ENCODE results near the gene HOXB4. TPM values are rescaled to one million over a fixed set of nuclear protein-coding genes. Genes with fewer than 3 reads are reported as not detected.

The HOXB4 gene
- total RNA-seq, 1 experiment from 2014 or later: 0.21 TPM

GRCh38 chr17:48570325-48571023 lies 7.7 kb downstream of the HOXB4 start:
- ChIA-PET CTCF (interaction anchor here (0.5 to 0.7 kb wide), 2 partner anchors 241 to 552 kb away, joined by 3 to 4 read pairs; no protein-coding TSS in a partner anchor), POLR2A (no interaction called here)
- intact Hi-C loops (cut with micrococcal nuclease): no loop called here
- DNase-seq (ENCODE audit: unreplicated experiment): no peak
- no peak overlapping the region for H3K27ac Mint-ChIP-seq (ENCODE audit: low read depth, unreplicated experiment)
- no peaks in the 10 kb centered on the region for H3K27me3 Mint-ChIP-seq (ENCODE audit: insufficient read depth, unreplicated experiment)
- H3K4me3 Mint-ChIP-seq (ENCODE audit: unreplicated experiment): no peak overlapping the region
- BruUV-seq (replicated peaks): no TSS peak
- TF ChIP-seq, protein P1, sequence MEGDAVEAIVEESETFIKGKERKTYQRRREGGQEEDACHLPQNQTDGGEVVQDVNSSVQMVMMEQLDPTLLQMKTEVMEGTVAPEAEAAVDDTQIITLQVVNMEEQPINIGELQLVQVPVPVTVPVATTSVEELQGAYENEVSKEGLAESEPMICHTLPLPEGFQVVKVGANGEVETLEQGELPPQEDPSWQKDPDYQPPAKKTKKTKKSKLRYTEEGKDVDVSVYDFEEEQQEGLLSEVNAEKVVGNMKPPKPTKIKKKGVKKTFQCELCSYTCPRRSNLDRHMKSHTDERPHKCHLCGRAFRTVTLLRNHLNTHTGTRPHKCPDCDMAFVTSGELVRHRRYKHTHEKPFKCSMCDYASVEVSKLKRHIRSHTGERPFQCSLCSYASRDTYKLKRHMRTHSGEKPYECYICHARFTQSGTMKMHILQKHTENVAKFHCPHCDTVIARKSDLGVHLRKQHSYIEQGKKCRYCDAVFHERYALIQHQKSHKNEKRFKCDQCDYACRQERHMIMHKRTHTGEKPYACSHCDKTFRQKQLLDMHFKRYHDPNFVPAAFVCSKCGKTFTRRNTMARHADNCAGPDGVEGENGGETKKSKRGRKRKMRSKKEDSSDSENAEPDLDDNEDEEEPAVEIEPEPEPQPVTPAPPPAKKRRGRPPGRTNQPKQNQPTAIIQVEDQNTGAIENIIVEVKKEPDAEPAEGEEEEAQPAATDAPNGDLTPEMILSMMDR (IDR thresholded peaks at IDR 0.05; ENCODE audit: unreplicated experiment): no peak
- no peaks in the 10 kb centered on the region for H3K4me1 Mint-ChIP-seq (ENCODE audit: insufficient read depth, unreplicated experiment)
- no peaks in the 10 kb centered on the region for H3K9me3 Mint-ChIP-seq (ENCODE audit: unreplicated experiment)
- H3K36me3 Mint-ChIP-seq (ENCODE audit: insufficient read depth, unreplicated experiment): no peaks in the 10 kb centered on the region

DNA sequence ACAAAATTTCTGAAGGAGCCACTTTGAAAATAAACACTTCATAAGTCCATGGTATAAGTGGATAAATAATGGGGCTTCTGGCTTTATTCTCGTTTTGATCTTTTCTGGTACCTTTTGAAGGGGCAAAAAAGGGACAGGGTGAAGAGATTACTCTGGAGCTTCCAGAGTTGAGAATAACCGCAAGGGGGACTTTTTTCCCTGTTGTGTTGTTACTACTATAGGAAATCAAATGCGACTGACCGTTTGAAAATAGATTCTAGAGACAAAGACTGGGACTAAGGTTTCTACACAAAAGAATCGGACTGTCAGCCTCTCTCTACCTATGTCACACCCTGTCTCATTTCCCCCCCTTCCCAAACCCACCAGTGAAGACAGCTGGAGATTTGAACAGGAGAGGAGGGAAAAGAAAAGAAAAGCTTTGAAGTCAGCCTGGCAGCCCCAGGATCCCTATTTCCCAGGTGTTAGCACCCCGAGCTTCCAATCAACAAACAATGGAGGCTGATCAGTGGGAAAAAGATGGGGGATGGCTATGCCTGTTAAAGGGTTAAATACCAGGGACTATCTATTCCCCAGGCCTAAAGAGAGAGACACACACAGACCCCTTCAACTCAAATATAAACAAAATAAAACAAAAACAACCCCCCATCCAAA lies 8.4 kb downstream of the HOXB4 start:
- Mint-ChIP-seq H3K9me3 (ENCODE audit: unreplicated experiment) (no peaks in the 10 kb centered on the region), H3K27me3 (ENCODE audit: insufficient read depth, unreplicated experiment) (no peaks in the 10 kb centered on the region), H3K4me1 (ENCODE audit: insufficient read depth, unreplicated experiment) (no peaks in the 10 kb centered on the region), H3K4me3 (ENCODE audit: unreplicated experiment) (no peak overlapping the region), H3K27ac (ENCODE audit: low read depth, unreplicated experiment) (no peak overlapping the region), H3K36me3 (ENCODE audit: insufficient read depth, unreplicated experiment) (no peaks in the 10 kb centered on the region)
- BruUV-seq (replicated peaks): no TSS peak
- no peak for DNase-seq (ENCODE audit: unreplicated experiment)
- POLR2A ChIA-PET: no interaction called here
- CTCF ChIA-PET: interaction anchor here (0.5 to 0.7 kb wide), 2 partner anchors 242 to 551 kb away, joined by 3 to 4 read pairs; no protein-coding TSS in a partner anchor
- TF ChIP-seq, protein P1 (IDR thresholded peaks at IDR 0.05; ENCODE audit: unreplicated experiment): no peak
- intact Hi-C loops (cut with micrococcal nuclease): no loop called here

- no peaks in the 10 kb centered on the region for H3K4me1 Mint-ChIP-seq (ENCODE audit: insufficient read depth, unreplicated experiment)
- no peak overlapping the region for H3K4me3 Mint-ChIP-seq (ENCODE audit: unreplicated experiment)
- no peak for DNase-seq (ENCODE audit: unreplicated experiment)
- no peaks in the 10 kb centered on the region for H3K36me3 Mint-ChIP-seq (ENCODE audit: insufficient read depth, unreplicated experiment)
- TF ChIP-seq, protein P1 (IDR thresholded peaks at IDR 0.05; ENCODE audit: unreplicated experiment): no peak
- H3K27me3 Mint-ChIP-seq (ENCODE audit: insufficient read depth, unreplicated experiment): no peaks in the 10 kb centered on the region
- intact Hi-C loops (cut with micrococcal nuclease): no loop called here
- no peak overlapping the region for H3K27ac Mint-ChIP-seq (ENCODE audit: low read depth, unreplicated experiment)
- no peaks in the 10 kb centered on the region for H3K9me3 Mint-ChIP-seq (ENCODE audit: unreplicated experiment)
- ChIA-PET CTCF (no interaction called here), POLR2A (no interaction called here)
- BruUV-seq (replicated peaks): no TSS peak
Observed at GRCh38 chr17:48569240-48569582, 8.9 kb downstream of the HOXB4 start.

DNA sequence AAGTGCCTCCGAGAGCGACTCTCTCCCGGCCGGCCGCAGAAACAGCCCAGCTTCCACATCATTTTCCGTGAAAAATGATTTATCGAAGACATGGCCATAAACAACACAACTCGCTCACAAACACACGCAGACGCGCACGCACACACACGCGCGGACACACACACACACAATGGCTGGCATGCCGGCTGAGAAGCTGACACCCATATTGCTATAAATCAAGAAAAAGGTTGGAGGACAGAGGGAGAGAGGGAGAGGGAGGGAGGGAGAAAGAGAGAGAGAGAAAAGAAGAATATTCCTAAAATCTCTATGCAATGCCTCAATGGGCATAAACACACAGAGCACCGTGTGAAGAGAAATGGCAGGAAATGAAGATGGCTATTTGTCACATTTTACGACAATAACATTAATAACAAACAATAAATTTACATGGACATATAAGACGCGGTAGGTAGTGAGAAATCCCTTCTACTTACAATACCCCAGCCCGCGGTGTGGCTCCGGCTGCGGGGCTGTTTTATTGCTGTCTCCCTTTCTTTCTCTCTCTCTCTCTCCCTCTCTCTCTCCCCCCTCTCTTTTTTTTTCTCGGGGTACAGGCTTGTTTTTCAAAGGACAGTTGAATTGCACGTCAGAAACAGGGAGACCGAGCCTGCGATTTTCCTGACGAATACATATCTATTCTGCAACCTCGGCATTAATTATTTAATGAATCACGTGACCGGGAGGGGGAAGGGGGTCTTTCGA lies 9.5 kb downstream of the HOXB4 start:
- Mint-ChIP-seq H3K4me3 (ENCODE audit: unreplicated experiment) (no peak overlapping the region), H3K27ac (ENCODE audit: low read depth, unreplicated experiment) (no peak overlapping the region), H3K27me3 (ENCODE audit: insufficient read depth, unreplicated experiment) (no peaks in the 10 kb centered on the region), H3K36me3 (ENCODE audit: insufficient read depth, unreplicated experiment) (no peaks in the 10 kb centered on the region), H3K9me3 (ENCODE audit: unreplicated experiment) (no peaks in the 10 kb centered on the region), H3K4me1 (ENCODE audit: insufficient read depth, unreplicated experiment) (no peaks in the 10 kb centered on the region)
- intact Hi-C loops (cut with micrococcal nuclease): no loop called here
- TF ChIP-seq, protein P1 (IDR thresholded peaks at IDR 0.05; ENCODE audit: unreplicated experiment): no peak
- BruUV-seq (replicated peaks): no TSS peak
- CTCF ChIA-PET: interaction anchor here (0.6 kb wide), 1 partner anchor 334 kb away, joined by 4 read pairs; no protein-coding TSS in a partner anchor
- DNase-seq (ENCODE audit: unreplicated experiment): no peak
- POLR2A ChIA-PET: no interaction called here
